Measurements from ENCODE around the gene SMIM5. TPM values are rescaled to one million over a fixed set of nuclear protein-coding genes. Genes with fewer than 3 reads are reported as not detected.
A peak's percentile ranks its signal among the peaks of the same experiment; 100 is the strongest.

SMIM5 gene
- total RNA-seq, 1 donor from 2014 or later: 14.0 TPM

DNA sequence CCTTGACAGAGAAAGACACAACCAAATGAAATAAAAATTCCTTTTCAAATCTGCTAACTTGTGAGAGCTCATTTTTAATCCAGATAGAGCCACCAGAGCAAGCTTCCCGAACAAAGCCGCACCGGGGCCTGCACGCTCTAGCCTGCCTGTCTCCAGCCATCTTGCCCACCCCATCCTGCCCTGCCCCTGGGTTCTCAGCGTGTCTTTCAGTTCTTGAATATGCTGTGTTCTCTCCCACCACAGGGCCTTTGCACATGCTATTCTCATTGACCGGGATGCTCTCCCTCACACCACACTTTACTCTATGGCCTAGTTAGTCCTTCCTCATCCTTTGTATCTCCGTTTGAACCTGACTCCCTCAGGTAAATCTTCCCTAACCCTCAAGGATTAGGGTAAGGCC lies 14.7 kb downstream of the SMIM5 start:
- Histone ChIP-seq H3K4me1 (peaks cover 8% of the 10 kb centered on the region), H3K9me3 (replicated peaks) (no peaks in the 10 kb centered on the region), H3K4me3 (no peak overlapping the region), H3K27ac (replicated peaks) (no peak overlapping the region), H3K36me3 (peaks cover 52% of the 10 kb centered on the region), H3K27me3 (ENCODE audit: low read depth) (no peaks in the 10 kb centered on the region)
- TF ChIP-seq, protein P1, sequence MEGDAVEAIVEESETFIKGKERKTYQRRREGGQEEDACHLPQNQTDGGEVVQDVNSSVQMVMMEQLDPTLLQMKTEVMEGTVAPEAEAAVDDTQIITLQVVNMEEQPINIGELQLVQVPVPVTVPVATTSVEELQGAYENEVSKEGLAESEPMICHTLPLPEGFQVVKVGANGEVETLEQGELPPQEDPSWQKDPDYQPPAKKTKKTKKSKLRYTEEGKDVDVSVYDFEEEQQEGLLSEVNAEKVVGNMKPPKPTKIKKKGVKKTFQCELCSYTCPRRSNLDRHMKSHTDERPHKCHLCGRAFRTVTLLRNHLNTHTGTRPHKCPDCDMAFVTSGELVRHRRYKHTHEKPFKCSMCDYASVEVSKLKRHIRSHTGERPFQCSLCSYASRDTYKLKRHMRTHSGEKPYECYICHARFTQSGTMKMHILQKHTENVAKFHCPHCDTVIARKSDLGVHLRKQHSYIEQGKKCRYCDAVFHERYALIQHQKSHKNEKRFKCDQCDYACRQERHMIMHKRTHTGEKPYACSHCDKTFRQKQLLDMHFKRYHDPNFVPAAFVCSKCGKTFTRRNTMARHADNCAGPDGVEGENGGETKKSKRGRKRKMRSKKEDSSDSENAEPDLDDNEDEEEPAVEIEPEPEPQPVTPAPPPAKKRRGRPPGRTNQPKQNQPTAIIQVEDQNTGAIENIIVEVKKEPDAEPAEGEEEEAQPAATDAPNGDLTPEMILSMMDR (IDR thresholded peaks at IDR 0.05; ENCODE audit: borderline replicate concordance): no peak
- no peak for DNase-seq
- intact Hi-C loops (cut with micrococcal nuclease): no loop called here

DNA sequence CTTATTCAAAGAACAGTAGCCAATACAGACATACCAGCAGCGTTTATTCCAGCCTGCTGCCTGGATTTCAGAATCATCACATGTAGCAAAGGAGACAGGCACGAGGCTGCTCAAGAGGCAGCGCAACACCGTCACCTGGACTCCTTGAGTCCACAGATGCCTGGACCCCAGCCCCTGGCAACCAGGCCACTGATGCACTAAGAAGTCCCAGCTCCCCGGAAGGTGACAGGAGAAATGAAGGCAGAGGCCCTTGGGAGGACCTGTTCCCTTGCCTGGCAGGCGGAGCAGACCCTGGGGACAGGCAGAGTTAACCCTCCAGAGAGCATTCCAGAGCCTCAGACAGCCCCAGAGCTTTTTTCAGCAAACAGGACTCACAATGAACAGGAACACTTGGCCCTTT lies 16.5 kb downstream of the SMIM5 start:
- intact Hi-C loops (cut with micrococcal nuclease): no loop called here
- peaks cover 59% of the 10 kb centered on the region for H3K36me3 ChIP-seq
- TF ChIP-seq, protein P1 (IDR thresholded peaks at IDR 0.05; ENCODE audit: borderline replicate concordance): no peak
- H3K9me3 ChIP-seq (replicated peaks): no peaks in the 10 kb centered on the region
- no peak for DNase-seq
- H3K4me3 ChIP-seq: no peak overlapping the region
- H3K27me3 ChIP-seq (ENCODE audit: low read depth): no peaks in the 10 kb centered on the region
- H3K4me1 ChIP-seq: no peaks in the 10 kb centered on the region
- no peak overlapping the region for H3K27ac ChIP-seq (replicated peaks)

DNA sequence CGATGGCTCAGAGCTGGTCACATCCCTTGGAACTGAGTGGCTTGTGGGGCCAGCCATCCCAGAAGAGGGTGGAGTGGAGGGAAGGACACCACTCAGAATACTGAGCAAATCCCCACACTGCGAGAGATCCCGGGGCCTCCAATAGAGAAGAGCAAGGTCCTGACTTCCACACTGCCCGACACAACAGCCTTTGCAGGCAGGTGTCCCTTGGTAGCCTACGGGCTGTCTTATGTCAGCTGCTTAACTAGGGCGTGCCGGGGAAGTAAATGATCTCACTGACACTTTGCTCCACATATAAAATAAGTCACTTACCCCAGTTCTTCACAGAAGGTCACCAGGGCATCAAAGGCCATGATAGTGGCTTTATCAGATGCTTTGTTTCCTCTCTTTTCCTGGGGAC lies 17.6 kb downstream of the SMIM5 start:
- H3K27me3 ChIP-seq (ENCODE audit: low read depth): no peaks in the 10 kb centered on the region
- DNase-seq: no peak
- intact Hi-C loops (cut with micrococcal nuclease): no loop called here
- TF ChIP-seq, protein P1 (IDR thresholded peaks at IDR 0.05; ENCODE audit: borderline replicate concordance): no peak
- no peak overlapping the region for H3K4me3 ChIP-seq
- H3K36me3 ChIP-seq: peaks cover 71% of the 10 kb centered on the region
- H3K4me1 ChIP-seq: no peaks in the 10 kb centered on the region
- no peak overlapping the region for H3K27ac ChIP-seq (replicated peaks)
- H3K9me3 ChIP-seq (replicated peaks): no peaks in the 10 kb centered on the region

DNA sequence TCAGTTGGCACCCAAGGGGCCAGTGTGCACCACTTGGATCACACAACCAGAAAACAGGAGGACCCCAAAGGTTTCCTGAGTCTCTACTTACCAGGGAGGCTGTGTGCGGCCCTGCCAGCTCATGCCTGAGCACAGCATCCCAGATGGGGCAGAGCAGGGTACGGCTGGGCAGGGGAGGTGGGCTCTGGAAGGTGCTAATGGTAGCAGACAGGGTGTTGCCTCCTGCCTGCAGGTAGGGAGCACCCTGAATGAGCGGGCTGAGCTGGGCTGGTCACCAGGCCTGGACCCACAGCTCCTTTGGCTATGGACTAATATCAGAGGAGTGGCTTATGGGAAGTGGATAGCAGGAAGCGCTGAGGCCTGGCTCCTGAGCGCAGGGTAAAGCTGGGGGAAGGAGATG lies 19.1 kb downstream of the SMIM5 start:
- Histone ChIP-seq H3K4me1 (no peaks in the 10 kb centered on the region), H3K36me3 (peaks cover 85% of the 10 kb centered on the region), H3K9me3 (replicated peaks) (no peaks in the 10 kb centered on the region), H3K4me3 (no peak overlapping the region), H3K27ac (replicated peaks) (no peak overlapping the region), H3K27me3 (ENCODE audit: low read depth) (no peaks in the 10 kb centered on the region)
- TF ChIP-seq, protein P1 (IDR thresholded peaks at IDR 0.05; ENCODE audit: borderline replicate concordance): no peak
- no peak for DNase-seq
- intact Hi-C loops (cut with micrococcal nuclease): no loop called here

DNA sequence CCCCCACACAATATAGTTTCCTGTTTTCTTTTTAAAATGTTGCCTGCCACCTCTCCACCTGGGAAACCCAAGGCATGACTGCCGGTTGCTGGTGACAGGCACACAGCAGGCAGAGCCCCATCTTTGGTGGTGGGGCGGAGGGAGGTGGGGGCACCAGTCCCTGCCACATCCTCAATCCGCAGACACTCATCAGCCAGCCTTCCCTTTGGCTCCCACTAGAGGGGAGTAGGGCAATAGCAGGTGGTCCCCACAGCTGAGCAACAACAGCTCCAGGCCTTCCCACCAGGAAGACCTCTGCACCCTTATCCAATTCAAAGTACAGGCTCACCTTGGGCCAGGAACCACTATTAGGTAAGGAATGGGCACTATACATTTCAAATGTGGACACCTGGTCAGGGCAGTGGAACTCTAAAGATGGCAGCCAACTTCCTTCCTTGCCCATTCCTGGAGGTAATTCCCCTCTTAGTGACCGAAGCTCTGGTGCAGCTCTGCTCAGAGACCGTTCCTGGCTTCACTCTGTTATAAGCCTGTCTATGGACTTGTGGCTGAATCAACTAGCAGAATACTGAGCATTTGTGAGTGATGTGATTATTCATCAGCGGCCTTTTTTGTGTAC lies 19.8 kb downstream of the SMIM5 start:
- TF ChIP-seq, protein P1 (IDR thresholded peaks at IDR 0.05; ENCODE audit: borderline replicate concordance): peak; percentile 75
- Histone ChIP-seq H3K27me3 (ENCODE audit: low read depth) (no peaks in the 10 kb centered on the region), H3K4me3 (no peak overlapping the region), H3K36me3 (peaks cover 85% of the 10 kb centered on the region), H3K27ac (replicated peaks) (no peak overlapping the region), H3K9me3 (replicated peaks) (no peaks in the 10 kb centered on the region), H3K4me1 (no peaks in the 10 kb centered on the region)
- intact Hi-C loops (cut with micrococcal nuclease): no loop called here
- DNase-seq: no peak
